Keratinocyte (primary cell): ENCODE measurements around the gene SNCAIP. TPM values are rescaled to one million over a fixed set of nuclear protein-coding genes. Genes with fewer than 3 reads are reported as not detected.

Experiments
- DNase-seq: peaks from one replicate; pipeline ENCODE4 v3.0.0-alpha.2; 2011; ENCODE audit warnings: low read depth, missing footprints, low spot score
- FAIRE-seq: peaks from 2 replicates; lab custom pipeline; 2011; peaks lifted over from hg19 to GRCh38; lab: Jason Lieb, UNC
- H2AFZ ChIP-seq: 2 replicates; pipeline ENCODE4 v1.6.0; 2012; ENCODE audit warnings: low read length, control low read depth, inconsistent platforms; ENCODE audit not compliant: control insufficient read depth
- H3K27ac ChIP-seq: 2 replicates; pipeline ENCODE4 v1.5.1; 2011; ENCODE audit warnings: low read length; ENCODE audit not compliant: control insufficient read depth, insufficient read depth
- H3K27me3 ChIP-seq: 3 replicates; pipeline ENCODE4 v1.6.0; 2011; ENCODE audit warnings: low read length; ENCODE audit not compliant: control insufficient read depth, insufficient read depth; ENCODE audit errors: extremely low read depth
- H3K36me3 ChIP-seq, 2 experiments: 2 replicates in 1 of 2; 3 replicates in 1 of 2; pipeline ENCODE4 v1.5.1; 2011; ENCODE audit warnings: low read length in 2 of 2, mild to moderate bottlenecking in 1 of 2; ENCODE audit not compliant: control insufficient read depth in 2 of 2, insufficient read depth in 2 of 2; ENCODE audit errors: extremely low read depth in 1 of 2
- H3K4me1 ChIP-seq: 3 replicates; pipeline ENCODE4 v1.5.1; 2011; ENCODE audit warnings: low read length; ENCODE audit not compliant: control insufficient read depth, insufficient read depth; ENCODE audit errors: extremely low read depth
- H3K4me2 ChIP-seq: 3 replicates; pipeline ENCODE4 v1.6.0; 2011; ENCODE audit warnings: low read depth, low read length; ENCODE audit not compliant: control insufficient read depth, insufficient read depth; ENCODE audit errors: extremely low read depth
- H3K4me3 ChIP-seq, 3 experiments: fragments of 200-600 bp in 1 of 3; sonication (generic) in 1 of 3; 2 replicates in 2 of 3; 3 replicates in 1 of 3; pipeline ENCODE4 v1.5.1; 2011 to 2016; ENCODE audit warnings: low read length in 3 of 3, mild to moderate bottlenecking in 3 of 3, control low read depth in 2 of 3, inconsistent platforms in 1 of 3, low read depth in 1 of 3, mixed read lengths in 1 of 3, mixed run types in 1 of 3, moderate library complexity in 1 of 3; ENCODE audit not compliant: control insufficient read depth in 2 of 3, insufficient read depth in 2 of 3; ENCODE audit errors: extremely low read depth in 1 of 3
- H3K79me2 ChIP-seq: 2 replicates; pipeline ENCODE4 v1.6.0; 2012; ENCODE audit warnings: low read length; ENCODE audit not compliant: control insufficient read depth, insufficient read depth
- H3K9ac ChIP-seq: 3 replicates; pipeline ENCODE4 v1.6.0; 2011; ENCODE audit warnings: low read length; ENCODE audit not compliant: control insufficient read depth, insufficient read depth; ENCODE audit errors: extremely low read depth
- H3K9me1 ChIP-seq: 3 replicates; pipeline ENCODE4 v1.6.0; 2011; ENCODE audit warnings: low read length; ENCODE audit not compliant: control insufficient read depth, insufficient read depth; ENCODE audit errors: extremely low read depth
- H3K9me3 ChIP-seq: 2 replicates; pipeline ENCODE4 v1.5.1; 2012; ENCODE audit warnings: low read depth, low read length; ENCODE audit not compliant: control insufficient read depth
- H4K20me1 ChIP-seq: 3 replicates; pipeline ENCODE4 v1.6.0; 2011; ENCODE audit warnings: low read length; ENCODE audit not compliant: control insufficient read depth, insufficient read depth; ENCODE audit errors: extremely low read depth
- EZH2 ChIP-seq: IDR thresholded peaks from one replicate; pipeline ENCODE4 v1.6.1; 2012; ENCODE audit warnings: inconsistent platforms, mild to moderate bottlenecking, low read length, moderate library complexity
- dilution Hi-C: fragments of 300-500 bp; cut with MboI; formaldehyde crosslinking; loops from one replicate; pipeline ENCODE4 v1.7.0; 2020; ENCODE audit warnings: low sequenced_read_pairs; ENCODE audit not compliant: extremely low pct_ligation_motif_present
- polyA plus RNA-seq, 5 experiments: library from polyadenylated mRNA; depleted of rRNA in 3 of 5; stranded (reverse) in 3 of 5; stranded (forward) in 1 of 5; unstranded in 1 of 5; fragments of >200 nt; gene quantifications; 1 replicate in 1 of 5; 2 replicates in 3 of 5; 3 replicates in 1 of 5; pipeline versions ENCODE4 v1.2.1 to v1.2.3, GENCODE V29; 2011 to 2012; ENCODE audit warnings: missing spikeins in 2 of 5, low read depth in 1 of 5, low replicate concordance in 1 of 5
- TF ChIP-seq, protein P1 (sequence below), 3 experiments: IDR thresholded peaks in 1 of 3; conservative IDR thresholded peaks in 1 of 3; optimal IDR thresholded peaks in 1 of 3; 2 replicates in 2 of 3; 3 replicates in 1 of 3; pipeline versions ENCODE3 to v1.5.1; 2011; ENCODE audit warnings: low read length in 3 of 3, mild to moderate bottlenecking in 3 of 3, moderate library complexity in 2 of 3, control low read depth in 1 of 3, inconsistent platforms in 1 of 3; ENCODE audit not compliant: insufficient read depth in 2 of 3; ENCODE audit errors: extremely low read depth in 1 of 3

The SNCAIP gene
- polyA plus RNA-seq, 1 donor (not counting 4 experiments of a cell fraction or from before 2014, with no cell fraction given), result not detected

DNA sequence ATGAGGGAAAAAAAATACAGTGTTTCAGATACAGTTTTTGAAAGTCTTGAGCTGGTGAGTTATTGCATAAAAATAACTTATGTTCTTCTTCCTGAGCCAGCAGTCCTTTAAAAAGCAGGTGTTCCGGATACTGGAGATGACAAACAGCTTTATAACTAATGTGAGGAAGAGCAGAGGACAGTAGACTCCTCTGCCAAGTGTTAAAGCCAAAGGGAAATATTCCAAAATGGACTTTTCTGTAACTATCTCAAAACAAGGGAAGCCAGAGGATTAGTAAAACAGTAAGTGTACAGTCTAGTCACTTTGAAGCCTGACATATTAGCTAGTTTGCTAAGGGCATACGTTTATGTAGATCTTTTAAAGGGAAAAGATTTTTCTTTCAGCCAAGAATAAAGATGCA, 11.0 kb upstream of the SNCAIP start:
- H3K36me3 ChIP-seq, result no peaks in the 10 kb centered on the region
- no peaks in the 10 kb centered on the region for H3K27me3 ChIP-seq
- H3K9me1 ChIP-seq, result no peaks in the 10 kb centered on the region
- no peaks in the 10 kb centered on the region for H3K4me1 ChIP-seq
- dilution Hi-C loops, result no loop called here
- no peaks in the 10 kb centered on the region for H3K79me2 ChIP-seq
- DNase-seq, result no peak
- H4K20me1 ChIP-seq, result no peaks in the 10 kb centered on the region
- H3K9ac ChIP-seq, result no peak overlapping the region
- no peak for FAIRE-seq
- no peak overlapping the region for H3K4me3 ChIP-seq
- no peaks in the 10 kb centered on the region for H3K9me3 ChIP-seq
- no peak overlapping the region for H3K4me2 ChIP-seq
- TF ChIP-seq, protein P1, sequence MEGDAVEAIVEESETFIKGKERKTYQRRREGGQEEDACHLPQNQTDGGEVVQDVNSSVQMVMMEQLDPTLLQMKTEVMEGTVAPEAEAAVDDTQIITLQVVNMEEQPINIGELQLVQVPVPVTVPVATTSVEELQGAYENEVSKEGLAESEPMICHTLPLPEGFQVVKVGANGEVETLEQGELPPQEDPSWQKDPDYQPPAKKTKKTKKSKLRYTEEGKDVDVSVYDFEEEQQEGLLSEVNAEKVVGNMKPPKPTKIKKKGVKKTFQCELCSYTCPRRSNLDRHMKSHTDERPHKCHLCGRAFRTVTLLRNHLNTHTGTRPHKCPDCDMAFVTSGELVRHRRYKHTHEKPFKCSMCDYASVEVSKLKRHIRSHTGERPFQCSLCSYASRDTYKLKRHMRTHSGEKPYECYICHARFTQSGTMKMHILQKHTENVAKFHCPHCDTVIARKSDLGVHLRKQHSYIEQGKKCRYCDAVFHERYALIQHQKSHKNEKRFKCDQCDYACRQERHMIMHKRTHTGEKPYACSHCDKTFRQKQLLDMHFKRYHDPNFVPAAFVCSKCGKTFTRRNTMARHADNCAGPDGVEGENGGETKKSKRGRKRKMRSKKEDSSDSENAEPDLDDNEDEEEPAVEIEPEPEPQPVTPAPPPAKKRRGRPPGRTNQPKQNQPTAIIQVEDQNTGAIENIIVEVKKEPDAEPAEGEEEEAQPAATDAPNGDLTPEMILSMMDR (optimal IDR thresholded peaks at IDR 0.05 in 1 of 3, IDR thresholded peaks at IDR 0.05 in 1 of 3, conservative IDR thresholded peaks at IDR 0.05 in 1 of 3; ENCODE audit: extremely low read depth in 1 of 3, insufficient read depth in 2 of 3, low read length in 3 of 3), result no peak
- TF ChIP-seq EZH2, result no peak
- H2AFZ ChIP-seq, result no peak overlapping the region
- H3K27ac ChIP-seq, result no peak overlapping the region

DNA sequence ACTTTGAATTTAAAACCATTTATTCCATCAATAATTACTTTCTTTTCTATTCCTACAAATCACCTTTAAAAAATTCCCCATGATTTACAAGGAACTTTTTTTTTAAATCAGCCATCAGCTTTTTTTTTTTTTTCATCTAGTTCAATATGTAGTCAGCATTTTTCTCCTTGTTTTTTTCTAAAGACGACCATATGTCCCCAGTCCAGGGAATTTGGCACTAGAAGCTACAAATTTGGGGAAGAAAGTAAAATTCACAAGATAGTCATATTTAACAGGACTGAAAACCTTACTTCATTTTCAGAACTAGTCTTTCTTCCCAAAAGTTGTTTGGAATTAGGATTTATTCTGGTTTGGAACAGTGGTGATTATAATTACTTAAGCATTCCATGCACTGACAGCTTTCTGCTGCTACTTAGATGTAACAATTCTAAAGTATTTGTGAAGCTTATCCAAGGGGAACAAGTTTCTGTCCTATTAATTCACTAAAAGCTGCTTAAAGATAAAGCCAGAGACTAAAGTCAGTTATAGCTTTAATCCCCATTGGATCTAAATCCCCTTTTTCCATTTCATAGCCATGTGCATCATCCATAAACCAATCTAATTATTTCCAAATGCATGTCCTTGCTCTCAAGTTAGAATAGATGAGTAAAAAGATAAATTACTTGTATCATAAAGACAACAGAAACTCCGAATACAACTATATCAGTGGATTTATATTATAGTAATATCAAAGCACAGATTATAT, 7.4 kb upstream of the SNCAIP start:
- Histone ChIP-seq H3K4me3 (no peak overlapping the region), H3K27ac (no peak overlapping the region), H3K9me3 (no peaks in the 10 kb centered on the region), H3K4me2 (no peak overlapping the region), H3K9me1 (no peaks in the 10 kb centered on the region), H3K4me1 (no peaks in the 10 kb centered on the region), H3K36me3 (no peaks in the 10 kb centered on the region), H3K9ac (no peak overlapping the region), H3K27me3 (no peaks in the 10 kb centered on the region), H4K20me1 (no peaks in the 10 kb centered on the region), H2AFZ (no peak overlapping the region), H3K79me2 (no peaks in the 10 kb centered on the region)
- TF ChIP-seq, protein P1 (optimal IDR thresholded peaks at IDR 0.05 in 1 of 3, IDR thresholded peaks at IDR 0.05 in 1 of 3, conservative IDR thresholded peaks at IDR 0.05 in 1 of 3; ENCODE audit: extremely low read depth in 1 of 3, insufficient read depth in 2 of 3, low read length in 3 of 3), result no peak
- no peak for TF ChIP-seq EZH2
- dilution Hi-C loops, result no loop called here
- DNase-seq (no peak), FAIRE-seq (no peak)
